Smooth muscle cell of bladder (primary cell): Measurements from ENCODE around the gene PARP9. TPM values are rescaled to one million over a fixed set of nuclear protein-coding genes. Genes with fewer than 3 reads are reported as not detected.

Experiments
- total RNA-seq: library from RNA; depleted of rRNA; stranded (reverse); fragments of >200 nt; gene quantifications from 2 replicates; pipeline ENCODE4 v1.2.3, GENCODE V29; 2014

Gene PARP9
- total RNA-seq: 18.0 and 21.9 TPM in 2 replicates

GRCh38 chr3:122564155-122564912, at the start of gene PARP9, which contains the start of gene DTX3L:
TSS of gene PARP9 (minus strand) at chr3:122564300. CDS start at chr3:122559620, 4,680 bp downstream.
TSS of gene DTX3L (plus strand) at chr3:122564338. CDS start at chr3:122564427, 89 bp downstream.

DNA sequence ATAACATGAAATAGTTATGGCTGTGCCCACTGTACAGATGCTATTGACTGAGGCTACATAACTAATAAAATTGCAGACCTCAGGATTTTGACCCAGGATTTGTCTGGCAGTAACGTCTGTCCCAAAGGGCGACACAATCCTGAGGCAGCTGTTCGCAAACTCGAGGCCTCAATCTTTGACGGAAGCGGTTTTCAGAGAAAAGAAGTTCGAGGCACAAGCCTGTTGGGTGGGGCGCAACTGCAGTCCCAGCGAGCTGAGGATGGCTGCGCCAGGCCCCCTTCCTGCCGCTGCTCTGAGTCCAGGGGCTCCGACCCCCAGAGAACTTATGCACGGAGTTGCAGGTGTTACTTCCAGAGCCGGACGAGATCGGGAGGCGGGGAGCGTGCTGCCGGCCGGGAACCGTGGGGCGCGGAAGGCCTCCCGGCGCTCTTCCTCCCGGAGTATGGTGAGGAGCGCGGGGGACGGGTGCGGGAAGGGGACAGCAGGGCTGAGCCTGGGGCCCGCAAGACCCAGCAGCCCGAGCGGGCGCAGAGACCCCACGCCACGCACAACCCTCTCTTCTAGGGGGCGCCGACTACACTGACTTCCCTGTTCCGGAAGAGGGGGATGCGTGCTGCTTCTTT, 13.4 kb upstream of the PARP9 start, which contains the start of gene PARP15:
PARP15 (plus strand) TSS at position 242 of the 623 bp plus-strand sequence; CDS start at position 260, 18 bp downstream.

GRCh38 chr3:122514123-122515019, 49.7 kb downstream of the PARP9 start, which contains the start of gene KPNA1:
TSS of gene KPNA1 (minus strand) at chr3:122514939. CDS start at chr3:122496565, 18,374 bp downstream.

Other genes starting within 250 kb of the PARP9 start
- gene CSTA, start 239.1 kb downstream of the PARP9 start, total RNA-seq: 3.8 and 8.0 TPM in 2 replicates
- 24.6 and 41.1 TPM in 2 replicates for gene MIX23, start 181.1 kb downstream of the PARP9 start, total RNA-seq
- 19.1 and 35.6 TPM in 2 replicates for gene FAM162A, start 180.1 kb downstream of the PARP9 start, total RNA-seq
- gene WDR5B, start 148.2 kb downstream of the PARP9 start, total RNA-seq: 4.1 and 4.8 TPM in 2 replicates
- gene KPNA1, start 49.4 kb downstream of the PARP9 start, total RNA-seq: 21.3 and 22.8 TPM in 2 replicates
- gene DTX3L, start within 50 bp of the PARP9 start, total RNA-seq: 10.9 and 12.1 TPM in 2 replicates
- gene PARP15, start 13.3 kb upstream of the PARP9 start, total RNA-seq: 0.09 and 0.14 TPM in 2 replicates
- gene PARP14, start 116.5 kb upstream of the PARP9 start, total RNA-seq: 48.1 and 49.0 TPM in 2 replicates
- gene HSPBAP1, start 229.5 kb upstream of the PARP9 start, total RNA-seq: 6.7 and 7.2 TPM in 2 replicates
- gene SLC49A4, start 230.8 kb upstream of the PARP9 start, total RNA-seq: 15.2 and 19.9 TPM in 2 replicates